Retinal pigment epithelial cell (primary cell): ENCODE results near the gene DERL3.

Experiments used
- DNase-seq: peaks from one replicate; pipeline ENCODE4 v3.0.0-alpha.2; 2010; ENCODE audit warnings: low read depth
- H3K4me3 ChIP-seq: 2 replicates; pipeline ENCODE4 v1.5.1; 2011; ENCODE audit warnings: mild to moderate bottlenecking, low read length, control low read depth, moderate library complexity
- CTCF ChIP-seq: conservative IDR thresholded peaks from 2 replicates; pipeline ENCODE4 v1.5.1; 2011; ENCODE audit warnings: low read depth, low read length, control low read depth, inconsistent platforms

The DERL3 gene

GRCh38 chr22:23838681-23839468 lies at the start of gene DERL3:
Gene DERL3, minus strand, starts transcription at chr22:23839006. Its CDS starts 19 bp downstream, at chr22:23838987.
- peak; percentile 95 for DNase-seq

GRCh38 chr22:23884140-23884539 lies 45.3 kb upstream of the DERL3 start:
- no peak overlapping the region for H3K4me3 ChIP-seq
- no peak for DNase-seq
- TF ChIP-seq CTCF: no peak

More at GRCh38 chr22:23838681-23839468, at the start of gene DERL3:
- H3K4me3 ChIP-seq: peak within 1 kb of the TSS; percentile 48
- TF ChIP-seq CTCF: no peak

- no peak overlapping the region for H3K4me3 ChIP-seq
- TF ChIP-seq CTCF: no peak
- no peak for DNase-seq
Measured at GRCh38 chr22:23883658-23884057, 44.9 kb upstream of the DERL3 start.

GRCh38 chr22:23882370-23882769 lies 43.6 kb upstream of the DERL3 start:
- DNase-seq: no peak
- H3K4me3 ChIP-seq: no peak overlapping the region
- no peak for TF ChIP-seq CTCF

GRCh38 chr22:23878219-23878618 lies 39.4 kb upstream of the DERL3 start:
- no peak overlapping the region for H3K4me3 ChIP-seq
- TF ChIP-seq CTCF: no peak
- DNase-seq: no peak

GRCh38 chr22:23877566-23877965 lies 38.8 kb upstream of the DERL3 start:
- H3K4me3 ChIP-seq: no peak overlapping the region
- TF ChIP-seq CTCF: no peak
- no peak for DNase-seq

GRCh38 chr22:23875801-23876200 lies 37.0 kb upstream of the DERL3 start:
- no peak for TF ChIP-seq CTCF
- no peak for DNase-seq
- H3K4me3 ChIP-seq: no peak overlapping the region
